ENCODE measurements around the gene APOBEC3C. TPM values are rescaled to one million over a fixed set of nuclear protein-coding genes. Genes with fewer than 3 reads are reported as not detected.
A peak's percentile ranks its signal among the peaks of the same experiment; 100 is the strongest.
"Not testable (repeated sequence)": the region's sequence is repeated elsewhere in the genome, so short reads cannot be mapped to it uniquely, and the experiment has no call there.

The APOBEC3C gene
- total RNA-seq, 1 donor: 12.9 TPM

DNA sequence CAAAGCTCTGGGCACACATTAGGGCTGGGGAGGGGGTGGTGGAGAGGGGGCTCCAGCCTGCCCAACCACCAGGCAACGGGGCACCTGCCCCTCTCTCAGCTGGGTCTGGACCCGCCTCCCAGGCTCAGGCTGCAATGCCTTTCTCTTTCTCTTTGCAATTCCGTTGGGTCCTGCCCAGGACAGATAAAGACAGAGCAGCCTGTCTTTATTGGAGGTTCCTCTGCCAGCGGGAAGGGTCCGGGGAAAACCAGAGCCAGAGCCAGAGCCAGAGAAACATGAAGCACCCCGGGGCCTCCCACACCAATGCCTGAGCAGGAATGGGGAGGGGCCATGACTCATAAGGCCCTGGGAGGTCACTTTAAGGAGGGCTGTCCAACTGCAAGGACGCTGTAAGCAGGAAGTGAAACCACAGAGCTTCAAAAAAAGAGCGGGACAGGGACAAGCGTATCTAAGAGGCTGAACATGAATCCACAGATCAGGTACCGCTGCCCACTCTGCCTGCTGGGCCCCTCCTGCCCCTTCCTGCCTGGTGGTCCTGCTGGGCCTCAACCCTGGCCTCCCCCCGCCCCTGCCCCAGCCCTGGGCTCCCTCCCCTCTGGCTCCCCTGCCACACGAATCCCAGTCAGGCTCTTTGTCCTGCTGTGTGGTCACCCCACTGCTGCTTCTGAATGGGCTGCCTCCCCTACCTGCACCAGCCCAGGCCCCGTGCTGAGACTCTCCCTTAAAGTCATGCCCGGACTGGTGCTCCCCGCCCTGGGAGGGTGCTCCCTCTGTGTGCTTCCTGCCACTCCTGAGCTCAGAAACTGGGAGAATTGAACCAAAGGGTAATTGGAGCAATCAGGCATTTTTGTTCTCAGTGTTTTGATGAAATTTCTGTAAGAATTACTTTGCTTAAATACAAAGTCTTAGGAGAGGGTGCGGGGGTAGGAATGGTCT is 31.8 kb upstream of the APOBEC3C start, which contains the start of gene APOBEC3B:
TSS of gene APOBEC3B (plus strand) at position 356 of the 936 bp plus-strand sequence. CDS start at position 463, 107 bp downstream.
- DNase-seq (ENCODE audit: low read depth in 2 of 3, low spot score in 2 of 3): peak in 2 of 3 donors; percentile 87 to 90

DNA sequence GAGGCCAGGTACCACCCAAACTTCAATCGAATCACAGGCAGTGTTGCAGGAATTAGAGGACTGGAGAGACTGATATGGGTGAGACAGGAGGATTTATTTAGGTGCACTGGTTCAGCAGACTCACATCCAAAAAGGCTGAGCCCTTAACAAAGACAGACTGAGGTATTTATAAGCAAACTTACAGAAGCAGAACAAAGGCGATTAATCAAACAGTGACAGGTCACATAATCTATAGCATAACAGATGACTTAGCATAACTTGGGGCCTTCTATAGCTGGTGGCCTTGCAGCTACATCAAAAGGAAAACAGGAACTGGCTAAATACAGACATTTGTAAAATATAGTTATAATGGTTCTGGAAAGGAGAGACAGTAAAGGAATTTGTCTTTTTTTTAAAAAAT is 29.8 kb upstream of the APOBEC3C start:
- DNase-seq (ENCODE audit: low read depth in 2 of 3, low spot score in 2 of 3): no peak

DNA sequence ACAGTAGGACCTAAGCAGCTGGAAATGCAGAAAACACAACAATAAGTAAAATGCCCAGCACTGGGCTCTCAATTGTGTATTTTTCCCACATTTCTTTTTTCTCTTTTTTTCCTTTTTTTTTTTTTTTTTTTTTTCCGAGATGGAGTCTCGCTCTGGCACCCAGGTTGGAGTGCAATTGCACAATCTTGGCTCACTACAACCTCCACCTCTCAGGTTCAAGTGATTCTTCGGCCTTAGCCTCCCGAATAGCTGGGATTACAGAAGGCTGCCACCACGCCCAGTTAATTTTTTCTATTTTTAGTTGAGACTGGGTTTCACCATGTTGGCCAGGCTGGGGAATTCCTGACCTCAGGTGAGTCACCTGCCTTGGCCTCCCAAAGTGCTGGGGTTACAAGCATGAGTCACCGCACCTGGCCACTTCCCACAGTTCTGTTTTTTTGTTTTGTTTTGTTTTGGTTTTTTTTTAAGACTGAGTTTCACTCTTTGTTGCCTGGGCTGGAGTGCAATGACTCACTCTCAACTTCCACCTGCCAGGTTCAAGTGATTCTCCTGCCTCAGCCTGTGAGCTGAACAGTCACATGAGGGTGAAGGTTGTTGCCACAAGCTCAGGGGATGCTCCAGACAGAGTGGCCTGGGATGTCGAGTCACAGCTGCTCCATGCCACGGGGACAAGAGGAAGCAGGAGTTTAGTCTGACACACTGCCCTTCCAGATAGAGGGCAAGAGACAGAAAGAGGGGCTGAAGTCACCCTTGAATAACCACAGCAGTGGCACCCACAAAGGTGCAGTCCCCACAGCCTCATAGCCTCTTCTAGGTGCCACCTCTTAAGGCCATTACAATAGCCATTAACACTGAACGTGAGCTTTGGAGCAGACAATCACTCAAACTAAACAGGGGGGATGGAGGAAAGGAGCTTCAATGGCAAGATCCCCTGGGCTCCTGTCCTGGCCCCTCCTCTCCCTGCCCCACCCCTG is 29.0 kb upstream of the APOBEC3C start:
- DNase-seq (ENCODE audit: low read depth in 2 of 3, low spot score in 2 of 3): peak; percentile 36 to 70 (median 48)

- DNase-seq (ENCODE audit: low read depth in 2 of 3, low spot score in 2 of 3): no peak
Measured at GRCh38 chr22:38986629-38987028, 27.4 kb upstream of the APOBEC3C start.

GRCh38 chr22:38987171-38987895 is 26.7 kb upstream of the APOBEC3C start:
- no peak for DNase-seq (ENCODE audit: low read depth in 2 of 3, low spot score in 2 of 3)

GRCh38 chr22:38989466-38989865 is 24.6 kb upstream of the APOBEC3C start:
- DNase-seq (ENCODE audit: low read depth in 2 of 3, low spot score in 2 of 3): peak in 1 of 3 donors; percentile 45

GRCh38 chr22:38992871-38993371 is 21.1 kb upstream of the APOBEC3C start:
- DNase-seq (ENCODE audit: low read depth in 2 of 3, low spot score in 2 of 3): not testable (repeated sequence)

GRCh38 chr22:38996105-38996504 is 18.0 kb upstream of the APOBEC3C start:
- no peak for DNase-seq (ENCODE audit: low read depth in 2 of 3, low spot score in 2 of 3)

- no peak for DNase-seq (ENCODE audit: low read depth in 2 of 3, low spot score in 2 of 3)
Measured at GRCh38 chr22:38997518-38997917, 16.5 kb upstream of the APOBEC3C start.

DNA sequence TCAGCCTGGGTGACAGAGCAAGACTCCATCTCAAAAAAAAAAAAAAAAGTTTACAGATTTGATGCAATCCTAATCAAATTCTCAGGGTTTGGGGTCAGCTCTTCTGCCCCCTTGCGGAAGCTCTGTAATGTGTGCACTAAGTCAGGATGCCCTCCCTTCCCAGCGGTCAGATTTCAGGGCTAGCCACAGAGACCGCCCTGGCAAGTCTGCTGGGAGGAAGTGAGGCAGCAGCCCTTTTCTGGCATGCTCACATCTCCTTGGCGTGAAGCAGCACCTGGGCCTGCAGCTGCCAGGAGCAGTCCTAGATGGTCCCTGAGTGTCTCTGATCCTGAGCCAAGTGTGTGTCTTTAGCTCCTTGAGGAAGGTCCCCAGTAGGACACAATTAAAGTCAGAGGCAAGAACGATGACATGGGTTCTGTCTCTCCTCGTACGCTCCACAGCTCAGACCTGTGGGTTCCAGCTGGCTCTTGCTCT is 10.9 kb upstream of the APOBEC3C start:
- DNase-seq (ENCODE audit: low read depth in 2 of 3, low spot score in 2 of 3): peak; percentile 44 to 95 (median 91)

DNA sequence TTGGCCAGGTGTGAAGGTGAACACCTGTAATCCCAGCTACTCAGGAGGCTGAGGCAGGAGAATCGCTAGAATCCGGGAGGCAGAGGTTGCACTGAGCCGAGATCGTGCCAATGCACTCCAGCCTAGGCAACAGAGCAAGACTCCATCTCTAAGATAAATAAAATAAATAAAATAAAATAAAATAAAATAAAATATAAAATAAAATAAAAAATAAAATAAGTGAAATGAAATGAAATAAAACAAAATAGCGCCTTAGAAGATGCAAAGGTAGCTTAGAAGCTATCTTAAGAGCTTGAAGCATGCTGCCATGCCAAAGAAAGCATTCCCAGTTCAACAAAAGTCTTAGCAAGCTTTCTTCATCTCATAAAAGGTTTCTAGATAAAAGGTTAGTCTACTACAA is 6.9 kb upstream of the APOBEC3C start:
- no peak for DNase-seq (ENCODE audit: low read depth in 2 of 3, low spot score in 2 of 3)

DNA sequence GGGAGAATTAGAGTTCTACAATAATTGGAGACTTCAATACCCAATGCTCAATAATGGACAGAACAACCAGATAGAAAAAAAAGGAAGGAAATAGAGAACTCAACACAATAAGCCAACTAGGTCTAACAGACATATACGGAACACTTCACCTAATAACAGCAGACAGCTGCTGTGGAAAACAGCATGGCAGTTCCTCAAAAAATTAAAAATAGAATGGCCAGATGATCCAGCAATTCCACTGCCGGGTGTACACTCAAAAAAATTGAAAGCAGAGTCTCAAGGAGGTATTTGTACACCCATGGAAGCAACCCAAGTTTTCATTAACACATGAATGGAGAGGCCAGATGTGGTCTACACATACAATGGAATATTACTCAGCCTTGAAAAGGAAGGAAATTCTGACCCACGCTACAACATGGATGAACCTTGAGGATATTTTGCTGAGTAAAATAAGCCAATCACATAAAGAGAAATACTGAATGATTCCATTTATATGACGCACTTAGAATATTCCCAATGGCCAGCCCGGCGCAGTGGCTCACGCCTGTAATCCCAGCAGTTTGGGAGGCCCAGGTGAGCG is 5.7 kb upstream of the APOBEC3C start:
- peak in 1 of 3 donors; percentile 38 for DNase-seq (ENCODE audit: low read depth in 2 of 3, low spot score in 2 of 3)

DNA sequence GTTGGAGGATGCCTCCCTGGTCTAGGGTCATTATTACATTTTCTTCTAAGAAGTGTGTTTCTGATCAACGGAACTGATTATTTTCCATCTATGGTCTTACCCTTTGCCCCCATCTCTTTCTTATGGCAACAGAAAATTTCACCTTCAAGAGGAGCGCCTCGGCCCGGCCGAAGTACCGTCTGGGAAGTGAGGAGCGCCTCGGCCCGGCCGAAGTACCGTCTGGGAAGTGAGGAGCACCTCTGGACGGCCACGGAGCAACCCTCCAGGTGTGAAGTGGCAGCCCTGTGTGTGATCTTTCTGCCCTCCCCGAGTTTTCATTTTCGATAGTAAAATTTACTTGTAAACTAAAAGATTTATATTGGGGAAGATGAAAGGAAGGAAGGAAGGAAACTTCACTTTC is 3.1 kb upstream of the APOBEC3C start:
- DNase-seq (ENCODE audit: low read depth in 2 of 3, low spot score in 2 of 3): no peak

GRCh38 chr22:39012533-39013511 is 1.2 kb upstream of the APOBEC3C start:
- no peak for DNase-seq (ENCODE audit: low read depth in 2 of 3, low spot score in 2 of 3)

DNA sequence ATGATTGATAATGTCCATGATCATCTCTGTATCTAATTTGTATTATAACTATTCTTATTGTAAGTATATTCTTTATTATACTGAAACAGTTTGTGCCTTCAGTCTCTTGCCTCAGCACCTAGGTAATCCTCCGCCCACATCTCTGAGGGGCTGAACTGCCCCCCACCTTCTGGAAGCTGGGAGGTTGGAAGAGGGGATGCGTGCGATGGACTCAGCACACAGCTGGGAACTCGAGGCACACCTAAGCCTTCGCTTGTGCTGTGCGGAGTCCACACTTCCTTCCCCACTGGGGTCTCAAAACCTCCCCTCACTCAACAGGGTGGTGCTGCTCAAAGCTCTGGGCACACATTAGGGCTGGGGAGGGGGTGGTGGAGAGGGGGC is 506 bp upstream of the APOBEC3C start:
- DNase-seq (ENCODE audit: low read depth in 2 of 3, low spot score in 2 of 3): not testable (repeated sequence)

- not testable (repeated sequence) for DNase-seq (ENCODE audit: low read depth in 2 of 3, low spot score in 2 of 3)
Measured at GRCh38 chr22:39014723-39015121, 665 bp downstream of the APOBEC3C start.

GRCh38 chr22:39016592-39016991 is 2.5 kb downstream of the APOBEC3C start:
- no peak for DNase-seq (ENCODE audit: low read depth in 2 of 3, low spot score in 2 of 3)

- no peak for DNase-seq (ENCODE audit: low read depth in 2 of 3, low spot score in 2 of 3)
Measured at GRCh38 chr22:39017596-39018365, 3.7 kb downstream of the APOBEC3C start.
